ENCODE data around the gene DPH2. TPM values are rescaled to one million over a fixed set of nuclear protein-coding genes. Genes with fewer than 3 reads are reported as not detected.

Gene DPH2
- total and polyA plus RNA-seq, 10 of the 15 experiments (the other 5 are each of a cell fraction or from before 2014, with no cell fraction given), result 13.1 to 82.9 (median 52.0) TPM

- no TSS peak for BruUV-seq (replicated peaks)
Observed at GRCh38 chr1:43924516-43924915, 45.3 kb upstream of the DPH2 start.

More at GRCh38 chr1:43924516-43924915, 45.3 kb upstream of the DPH2 start:
- no peaks in the 10 kb centered on the region for H3K36me3 ChIP-seq (ENCODE audit: control insufficient read depth in 2 of 2, insufficient read depth in 2 of 2, low read length in 1 of 2)
- H2AFZ ChIP-seq (ENCODE audit: control insufficient read depth, low read depth, low read length), result no peak overlapping the region
- H3K27ac ChIP-seq (ENCODE audit: control insufficient read depth, insufficient read depth), result no peak overlapping the region
- in situ Hi-C loops (cut with MboI), result no loop called here
- no peaks in the 10 kb centered on the region for H3K79me2 ChIP-seq (ENCODE audit: control insufficient read depth, insufficient read depth, low read length)
- H3K9me3 ChIP-seq (replicated peaks; ENCODE audit: control insufficient read depth, insufficient read depth, low read length), result no peaks in the 10 kb centered on the region
- SMC1A ChIA-PET (ENCODE audit: uncharacterized antibody, unreplicated experiment), result interaction anchor here (1.1 to 1.2 kb wide), 3 partner anchors 159 to 165 kb away, joined by 4 to 9 read pairs (median 4); no protein-coding TSS in a partner anchor
- CTCF ChIA-PET, result interaction anchor here (1.3 to 19.3 kb wide), 4 partner anchors 9 to 395 kb away, joined by 3 to 1117 read pairs (median 21); partner anchors contain the start of gene ARTN
- POLR2A ChIA-PET, result no interaction called here
- FAIRE-seq (no peak), DNase-seq (ENCODE audit: low read depth, low spot score) (no peak), ATAC-seq (no peak)
- H3K4me3 ChIP-seq, result no peak overlapping the region
- H3K4me2 ChIP-seq (ENCODE audit: control insufficient read depth, insufficient read depth), result no peak overlapping the region
- TF ChIP-seq SUPT20H (IDR thresholded peaks at IDR 0.05; ENCODE audit: borderline replicate concordance, control insufficient read depth, low read depth, low read length), result no peak
- TF ChIP-seq ZNF217 (IDR thresholded peaks at IDR 0.05), result no peak
- TF ChIP-seq CEBPZ (IDR thresholded peaks at IDR 0.05; ENCODE audit: low read depth, low read length), result no peak
- TF ChIP-seq MEF2A (IDR thresholded peaks at IDR 0.05; ENCODE audit: insufficient read depth, low read depth, low read length), result no peak
- TF ChIP-seq SMAD5 (IDR thresholded peaks at IDR 0.05; ENCODE audit: low read depth), result no peak
- TF ChIP-seq BCL11A (IDR thresholded peaks at IDR 0.05; ENCODE audit: low read depth, low read length), result no peak
- no peak for TF ChIP-seq MTA2 (IDR thresholded peaks at IDR 0.05; ENCODE audit: low read depth)
- TF ChIP-seq YBX1 (IDR thresholded peaks at IDR 0.05), result no peak
- TF ChIP-seq REST (IDR thresholded peaks at IDR 0.05; ENCODE audit: low read depth, low read length), result no peak
- no peak for TF ChIP-seq HDGF (IDR thresholded peaks at IDR 0.05)
- WGBS (ENCODE audit: insufficient coverage, insufficient replicate concordance, low lambda C conversion rate, missing lambda C conversion rate), result 58% methylated on average over 4 of the region's 4 CpGs
- RAD21 ChIA-PET (ENCODE audit: unreplicated experiment), result interaction anchor here (1.5 kb wide), 1 partner anchor 10 kb away, joined by 5 read pairs; the partner anchor contains the start of gene ARTN
- intact Hi-C loops (cut with micrococcal nuclease; ENCODE audit: unreplicated experiment), result no loop called here
- no peaks in the 10 kb centered on the region for H4K20me1 ChIP-seq (ENCODE audit: control insufficient read depth, insufficient read depth)
- H3K4me1 ChIP-seq (ENCODE audit: control insufficient read depth, insufficient read depth, low read length), result no peaks in the 10 kb centered on the region
- H3K27me3 ChIP-seq (replicated peaks in 1 of 2; ENCODE audit: control insufficient read depth in 2 of 2, insufficient read depth in 2 of 2, low read length in 1 of 2), result no peaks in the 10 kb centered on the region
- H3K9ac ChIP-seq (ENCODE audit: control insufficient read depth, insufficient read depth, low read length), result no peak overlapping the region

Measured in GM12878 (cell line).